ENCODE results near the gene VILL.

- no peak for TF ChIP-seq CTCF (IDR thresholded peaks at IDR 0.05)
- no peak for TF ChIP-seq POLR2A (IDR thresholded peaks at IDR 0.05)
Observed at GRCh38 chr3:38016410-38016809, 25.8 kb downstream of the VILL start.
